CD1c-positive myeloid dendritic cell (primary cell): ENCODE results near the gene MIER2.
"Not testable (repeated sequence)": the region's sequence is repeated elsewhere in the genome, so short reads cannot be mapped to it uniquely, and the experiment has no call there.

ENCODE experiments used
- DNase-seq: peaks from one replicate; pipeline ENCODE4 v3.0.0-alpha.2; 2016; ENCODE audit errors: extremely low spot score

The MIER2 gene

GRCh38 chr19:344625-345319, at the start of gene MIER2:
Gene MIER2, minus strand, starts transcription at chr19:344796. Its CDS starts 14 bp downstream, at chr19:344782.
- DNase-seq = peak; percentile 87

- DNase-seq = not testable (repeated sequence)
These were observed 49.0 kb upstream of the MIER2 start for GRCh38 chr19:393560-393959.

GRCh38 chr19:392375-392970, 47.9 kb upstream of the MIER2 start:
- DNase-seq = no peak

- DNase-seq = no peak
These were observed 47.3 kb upstream of the MIER2 start for GRCh38 chr19:391726-392374.

GRCh38 chr19:391207-391557, 46.6 kb upstream of the MIER2 start:
- DNase-seq = no peak

- DNase-seq = no peak
These were observed 46.0 kb upstream of the MIER2 start for GRCh38 chr19:390386-391206.

- no peak for DNase-seq
These were observed 45.3 kb upstream of the MIER2 start for GRCh38 chr19:389935-390289.

GRCh38 chr19:389255-389934, 44.8 kb upstream of the MIER2 start:
- no peak for DNase-seq

- no peak for DNase-seq
These were observed 44.1 kb upstream of the MIER2 start for GRCh38 chr19:388691-389090.

GRCh38 chr19:387777-388176, 43.2 kb upstream of the MIER2 start:
- no peak for DNase-seq

GRCh38 chr19:386632-387301, 42.2 kb upstream of the MIER2 start:
- not testable (repeated sequence) for DNase-seq

- DNase-seq = not testable (repeated sequence)
These were observed 41.6 kb upstream of the MIER2 start for GRCh38 chr19:386189-386588.

- no peak for DNase-seq
These were observed 40.2 kb upstream of the MIER2 start for GRCh38 chr19:384799-385169.

GRCh38 chr19:383922-384798, 39.6 kb upstream of the MIER2 start:
- peak; percentile 4 for DNase-seq

- no peak for DNase-seq
These were observed 38.4 kb upstream of the MIER2 start for GRCh38 chr19:383040-383439.

GRCh38 chr19:382578-382977, 38.0 kb upstream of the MIER2 start:
- peak; percentile 3 for DNase-seq

- DNase-seq = not testable (repeated sequence)
These were observed 37.3 kb upstream of the MIER2 start for GRCh38 chr19:381901-382300.

GRCh38 chr19:380618-381219, 36.1 kb upstream of the MIER2 start:
- not testable (repeated sequence) for DNase-seq

GRCh38 chr19:379796-380195, 35.2 kb upstream of the MIER2 start:
- no peak for DNase-seq

- no peak for DNase-seq
These were observed 34.1 kb upstream of the MIER2 start for GRCh38 chr19:378706-379105.
